ENCODE measurements around the gene ADAMTS8.

Gene ADAMTS8

DNA sequence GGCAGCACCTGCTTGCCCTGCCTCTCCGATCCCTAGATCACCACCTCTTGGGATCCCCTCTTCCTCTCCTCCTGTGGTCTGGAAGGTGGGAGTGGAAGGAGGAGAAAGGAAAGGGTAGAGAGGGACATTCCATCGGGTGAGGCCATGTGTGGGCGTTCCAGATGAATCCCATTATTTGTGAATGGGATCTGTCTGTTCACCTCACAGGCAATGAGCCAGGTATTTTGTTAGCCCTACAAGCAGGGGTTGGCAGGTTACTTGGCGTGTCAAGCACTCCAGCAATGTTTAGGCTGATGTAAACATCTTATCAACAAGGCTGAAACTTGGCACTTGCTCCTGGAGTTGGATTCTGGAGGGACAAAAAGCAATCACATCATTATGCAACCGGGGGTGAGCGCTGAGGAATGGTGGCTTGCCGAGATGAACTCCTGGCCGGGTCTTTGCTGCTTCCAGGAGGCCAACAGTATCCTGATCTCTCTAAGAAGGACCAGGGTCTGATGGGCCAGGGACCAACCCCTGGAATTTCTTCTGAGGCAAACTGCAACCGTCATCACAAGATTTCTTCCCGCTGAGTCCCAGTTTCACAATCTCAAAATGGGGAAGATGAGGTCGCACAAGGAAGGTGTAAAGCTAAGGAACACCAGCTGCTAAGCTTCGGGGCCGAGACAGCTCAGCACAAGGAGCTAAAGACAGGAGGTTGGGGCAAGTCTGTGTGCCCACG lies 7.8 kb downstream of the ADAMTS8 start:
- no peak for DNase-seq (ENCODE audit: low spot score)

DNA sequence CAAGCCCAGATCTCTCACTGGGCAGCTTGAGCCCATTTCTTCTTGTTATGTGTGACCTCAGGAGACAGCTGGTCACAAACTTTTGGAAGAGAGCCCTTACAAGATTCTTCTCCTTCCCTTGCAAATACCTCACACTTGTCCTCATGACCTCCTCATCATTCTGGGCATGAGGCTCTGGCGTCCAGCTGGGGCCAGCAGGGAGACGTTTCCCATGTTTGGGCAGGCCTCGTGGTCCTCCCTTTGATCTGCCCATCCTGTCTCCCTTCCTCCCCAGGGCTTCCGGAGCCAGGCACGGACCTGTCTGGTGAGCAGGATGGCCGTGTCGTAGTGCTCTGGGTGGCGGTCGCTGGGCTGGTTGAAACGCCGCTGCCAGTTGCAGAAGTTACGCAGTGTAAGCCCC lies 9.7 kb downstream of the ADAMTS8 start:
- no peak for DNase-seq (ENCODE audit: low spot score)

DNA sequence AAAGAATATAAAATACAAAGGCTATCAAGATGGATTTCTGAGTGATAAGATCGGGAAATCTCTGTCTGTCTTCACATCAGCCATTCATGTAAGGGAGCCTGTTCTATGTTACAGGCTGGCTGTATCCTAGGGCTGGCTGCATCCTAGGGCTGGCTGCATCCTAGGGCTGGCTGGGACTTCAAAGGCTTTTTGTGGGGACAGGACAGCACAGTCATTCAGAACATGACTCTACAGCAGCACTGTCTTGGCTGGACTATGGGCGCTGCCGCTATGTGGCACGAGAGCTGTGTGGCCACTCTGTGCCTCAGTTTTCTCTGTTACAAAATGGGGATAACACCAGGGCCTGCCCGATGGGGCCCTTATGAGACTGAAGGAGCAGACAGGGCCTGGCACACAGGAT lies 10.2 kb downstream of the ADAMTS8 start:
- DNase-seq (ENCODE audit: low spot score): peak; percentile 75

DNA sequence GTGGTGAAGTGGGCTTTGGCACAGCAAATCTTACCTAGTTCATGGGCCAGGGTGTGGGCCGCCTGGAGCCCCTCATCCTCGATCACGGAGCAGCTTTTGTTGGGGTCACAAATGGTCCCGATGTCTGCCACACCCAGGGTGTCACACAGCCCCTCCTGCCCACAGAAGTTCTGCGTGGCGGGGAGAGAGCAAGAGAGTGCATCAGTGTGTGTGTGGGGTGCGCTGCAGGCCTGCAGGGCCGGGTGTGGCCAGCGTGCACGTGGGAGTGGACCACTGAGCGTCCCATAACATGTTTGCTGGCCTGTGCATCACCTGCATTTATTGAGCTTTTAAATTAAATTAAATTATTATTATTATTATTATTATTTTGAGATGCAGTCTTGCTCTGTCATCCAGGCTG lies 11.5 kb downstream of the ADAMTS8 start:
- no peak for DNase-seq (ENCODE audit: low spot score)

DNA sequence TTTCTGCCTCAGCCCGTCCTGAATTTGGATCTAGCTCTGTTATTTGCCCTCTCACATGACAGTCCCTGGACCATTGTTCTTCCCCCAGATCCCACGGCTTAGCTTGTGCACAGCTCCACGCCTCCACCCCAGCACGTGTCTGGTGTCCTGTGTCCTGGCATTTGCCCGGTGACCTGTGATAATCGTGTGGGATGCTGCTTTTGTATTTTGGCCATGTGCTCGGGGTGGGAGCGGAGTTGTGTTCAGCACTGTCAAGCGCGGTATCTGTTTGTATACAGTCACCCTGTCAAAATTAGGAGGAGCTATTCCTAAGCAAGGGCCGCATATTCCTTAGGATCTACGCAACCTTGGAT lies 11.9 kb downstream of the ADAMTS8 start:
- no peak for DNase-seq (ENCODE audit: low spot score)

DNA sequence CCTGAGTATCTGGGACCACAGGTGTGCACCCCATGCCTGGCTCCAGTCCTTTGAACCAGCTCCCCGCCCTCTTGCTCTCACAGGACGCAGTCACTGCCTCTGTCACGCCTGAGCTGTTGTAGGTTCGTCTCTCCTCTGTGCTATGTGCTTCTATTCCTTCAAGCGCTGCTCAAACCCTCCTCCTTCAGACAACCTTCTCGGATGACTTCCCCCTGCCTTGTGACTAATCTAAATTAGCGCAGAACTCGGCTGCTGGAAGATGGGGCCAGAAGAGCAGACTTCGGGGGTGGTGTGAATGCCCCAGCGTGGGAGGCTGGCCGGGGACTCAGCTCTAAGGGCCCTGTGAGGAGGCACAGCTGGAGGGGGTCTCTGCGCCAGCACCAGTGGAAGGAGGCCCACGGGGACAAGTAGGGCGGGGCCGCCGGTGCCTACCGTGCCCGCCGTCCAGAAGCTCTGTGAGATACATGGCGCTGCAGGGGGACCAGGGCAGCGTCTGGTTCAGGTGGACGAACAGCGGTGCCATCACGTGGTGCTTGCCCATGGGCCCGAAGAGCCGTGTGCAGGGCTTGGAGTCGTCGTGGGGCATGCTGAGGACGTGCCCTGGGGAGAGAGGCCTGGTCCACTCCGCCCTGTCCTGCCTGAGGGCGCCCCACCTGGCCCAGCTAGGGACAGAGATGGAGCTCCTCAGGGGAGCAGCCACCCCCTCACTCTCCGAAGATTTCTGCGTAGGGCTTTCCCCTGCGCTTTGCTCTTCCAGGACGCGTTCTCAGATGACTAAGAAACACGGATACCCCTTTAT lies 12.5 kb downstream of the ADAMTS8 start:
- DNase-seq (ENCODE audit: low spot score): no peak

DNA sequence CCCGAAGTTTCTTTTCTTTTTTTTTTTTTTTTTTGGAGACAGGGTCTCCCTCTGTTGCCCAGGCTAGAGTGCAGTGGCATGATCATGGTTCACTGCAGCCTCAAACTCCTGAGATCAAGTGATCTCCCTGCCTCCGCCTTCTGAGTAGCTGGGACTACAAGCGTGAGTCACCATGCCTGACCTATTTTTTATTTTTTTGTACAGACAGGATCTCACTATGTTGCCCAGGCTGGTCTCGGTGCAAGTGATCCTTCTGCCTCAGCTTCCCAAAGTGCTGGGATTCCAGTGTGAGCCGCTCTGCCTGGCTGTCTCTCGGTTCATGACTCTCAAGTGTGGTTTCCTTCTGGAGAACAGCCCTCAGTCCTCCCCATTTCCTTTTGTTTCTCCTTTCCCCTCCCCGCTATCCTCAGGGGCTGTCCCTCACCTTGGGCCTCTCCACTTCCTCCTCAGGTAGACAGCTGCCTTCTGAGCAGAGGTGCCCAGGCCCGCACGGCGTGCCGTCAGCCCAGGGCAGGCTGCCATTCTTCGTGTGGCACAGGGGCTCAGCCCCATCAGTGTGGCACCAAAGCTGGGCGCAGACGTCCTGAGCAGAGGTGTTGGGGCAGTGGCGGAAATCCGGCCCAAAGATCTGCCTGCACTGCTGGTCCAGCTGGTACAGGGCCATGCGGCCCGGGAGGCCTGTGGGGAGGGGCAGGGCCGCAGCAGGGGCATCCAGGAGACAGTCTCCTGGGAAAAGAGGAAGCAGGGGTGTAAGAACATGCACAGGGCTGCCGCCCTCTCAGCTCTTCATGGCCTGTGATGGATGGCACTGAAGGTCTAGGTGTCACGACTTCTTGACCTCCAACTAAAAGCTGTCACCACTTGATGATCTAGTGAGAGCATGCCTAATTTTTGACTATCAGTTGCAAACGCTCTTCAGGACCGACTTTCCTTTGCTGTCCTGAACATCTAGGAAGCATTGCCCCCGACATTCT lies 14.0 kb downstream of the ADAMTS8 start:
- DNase-seq (ENCODE audit: low spot score): no peak

DNA sequence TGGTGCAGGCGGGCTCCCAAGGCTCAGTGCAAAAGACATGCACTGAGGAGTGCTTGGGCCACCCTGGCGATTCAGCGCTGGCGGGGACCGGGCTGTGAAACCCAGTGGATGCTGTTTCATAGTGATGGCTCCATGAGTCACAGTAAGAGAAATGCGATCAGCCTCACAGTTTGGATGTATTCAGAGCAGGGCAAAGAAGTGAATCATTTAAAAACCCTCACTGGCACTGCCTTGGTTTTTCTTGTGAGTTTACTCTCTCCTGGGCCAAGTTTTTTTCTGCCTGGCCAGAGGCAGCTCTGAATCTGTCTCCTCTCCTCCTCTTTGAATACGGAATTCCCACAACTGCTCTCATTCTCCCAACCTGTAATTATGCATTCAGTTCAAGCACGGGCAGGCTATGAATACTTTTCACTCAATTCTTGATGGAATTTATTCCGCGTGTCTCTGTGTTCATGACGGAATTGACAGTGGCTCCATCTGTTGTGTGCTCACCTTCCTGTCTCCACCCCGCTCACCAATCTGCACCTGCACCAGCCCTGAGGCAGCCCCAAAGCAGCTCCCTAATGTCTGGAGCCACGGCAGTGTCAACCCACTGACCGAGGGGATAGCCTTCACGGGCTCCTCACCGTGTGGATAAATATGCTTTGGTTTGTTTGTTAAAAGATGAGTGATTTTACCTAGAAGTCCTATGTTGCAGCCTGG lies 14.9 kb downstream of the ADAMTS8 start:
- DNase-seq (ENCODE audit: low spot score): no peak

DNA sequence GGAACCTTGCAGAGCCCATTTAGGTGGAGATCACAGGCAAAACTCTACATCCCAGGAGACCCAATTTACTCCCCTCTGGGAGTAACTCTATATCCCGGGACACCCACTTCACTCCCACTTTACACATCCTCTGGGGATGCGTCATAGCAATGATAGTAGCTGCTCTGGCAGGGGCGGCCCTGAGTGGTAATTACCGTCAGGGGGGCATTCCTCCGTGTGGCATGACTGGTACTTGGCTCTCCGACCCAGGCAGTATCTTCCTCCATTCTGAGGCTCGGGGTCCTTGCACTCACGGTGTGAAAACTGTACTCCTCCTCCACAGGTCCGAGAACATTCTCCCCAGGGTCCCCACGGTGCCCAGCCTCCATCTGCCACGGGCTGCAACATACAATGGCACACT lies 17.2 kb downstream of the ADAMTS8 start:
- no peak for DNase-seq (ENCODE audit: low spot score)

DNA sequence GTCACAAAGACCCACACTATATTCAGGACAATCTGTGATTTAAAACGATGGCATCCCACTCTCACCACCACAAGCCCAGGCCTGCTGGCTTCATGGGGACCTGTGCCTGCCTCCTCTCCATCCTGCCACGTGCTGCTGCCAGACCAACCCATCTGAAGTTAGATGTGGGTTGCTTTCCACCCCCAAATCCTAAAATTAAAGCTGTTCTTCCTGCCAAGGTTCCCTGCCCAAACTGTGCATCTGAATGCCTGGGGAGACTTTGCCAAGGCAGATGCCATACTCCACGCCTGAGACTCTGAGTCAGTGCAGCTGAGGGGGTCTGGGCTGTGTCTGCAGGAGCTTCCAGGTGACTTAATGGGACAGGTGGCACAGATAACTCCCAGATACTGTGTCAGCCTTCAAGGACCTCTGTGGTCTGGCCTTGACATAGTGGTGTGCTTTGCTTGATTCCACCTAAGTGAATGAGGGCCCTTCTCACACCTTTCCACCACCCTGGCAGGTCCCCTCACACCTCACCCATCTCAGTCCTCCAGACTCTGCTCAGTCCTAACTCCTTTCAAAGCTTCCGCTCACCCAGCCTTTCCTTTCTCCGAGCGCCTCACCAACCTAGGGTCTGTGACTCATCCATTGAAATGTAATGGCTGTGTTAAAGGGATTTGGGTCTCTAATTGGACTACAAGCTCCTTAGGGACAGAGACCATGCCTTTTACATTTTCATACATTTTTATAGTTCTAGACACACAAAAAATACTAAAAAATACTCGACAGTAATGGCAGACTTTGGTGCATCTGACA lies 18.6 kb downstream of the ADAMTS8 start:
- DNase-seq (ENCODE audit: low spot score): no peak

DNA sequence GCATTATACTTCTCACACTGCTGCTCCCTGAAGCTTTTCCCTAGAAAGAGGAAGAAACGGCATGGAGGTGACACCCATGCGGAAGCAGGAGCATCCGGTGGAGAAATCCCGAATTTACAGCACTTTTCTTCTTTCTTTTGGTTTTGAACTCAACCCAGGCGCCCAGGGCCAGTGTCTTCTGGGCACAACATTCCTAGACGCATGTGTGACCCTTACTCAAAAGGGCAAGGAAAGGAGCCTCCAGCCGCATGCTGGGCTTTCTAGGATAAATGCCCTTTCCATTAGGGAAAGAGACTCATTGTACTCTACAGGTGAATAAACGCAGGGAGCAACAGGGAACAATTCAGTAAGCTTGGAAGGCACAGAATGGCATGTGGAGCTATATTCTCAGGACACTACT lies 19.5 kb downstream of the ADAMTS8 start:
- no peak for DNase-seq (ENCODE audit: low spot score)

DNA sequence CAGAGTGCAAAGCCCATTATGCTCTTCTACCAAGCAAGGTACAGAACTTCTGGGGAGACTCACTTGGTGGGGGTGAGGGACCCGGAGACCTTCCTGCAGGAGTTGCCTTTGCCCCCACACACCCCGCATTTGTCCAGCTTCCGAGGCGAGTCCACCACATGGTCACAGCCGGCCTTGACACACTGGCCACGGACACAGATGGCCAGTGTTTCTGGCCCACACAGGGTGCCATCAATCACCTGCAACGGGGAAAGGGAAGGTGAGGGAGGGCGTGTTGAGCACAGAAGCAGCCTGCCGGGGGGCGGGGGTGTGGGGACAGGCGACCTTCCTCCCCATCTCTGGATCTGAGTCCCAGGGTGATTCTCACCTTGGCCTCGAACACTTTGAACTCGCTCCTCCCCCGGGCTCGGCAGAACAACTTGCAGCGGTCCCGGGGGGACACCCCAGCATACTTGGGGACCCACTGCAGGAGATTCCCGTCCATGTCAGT lies 20.0 kb downstream of the ADAMTS8 start:
- no peak for DNase-seq (ENCODE audit: low spot score)

DNA sequence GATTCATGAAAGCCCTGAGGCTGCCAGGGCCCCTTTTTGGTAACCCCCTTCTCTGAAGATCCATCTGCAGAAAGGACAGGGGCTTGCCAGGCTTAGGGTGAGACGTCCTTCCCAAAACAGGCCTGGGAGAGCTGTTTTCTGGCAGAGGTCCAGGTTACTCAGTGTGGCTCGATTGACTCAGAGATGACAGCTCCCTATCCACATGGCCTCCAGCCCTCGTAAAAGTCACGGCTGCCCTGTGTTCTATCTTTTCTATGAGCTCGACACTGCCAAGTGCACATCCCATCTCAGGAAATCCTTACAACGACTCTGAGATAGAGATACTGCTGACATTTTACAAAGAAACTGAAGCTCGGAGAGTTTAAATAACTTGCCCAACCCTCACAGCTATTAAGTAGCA lies 20.4 kb downstream of the ADAMTS8 start:
- no peak for DNase-seq (ENCODE audit: low spot score)

DNA sequence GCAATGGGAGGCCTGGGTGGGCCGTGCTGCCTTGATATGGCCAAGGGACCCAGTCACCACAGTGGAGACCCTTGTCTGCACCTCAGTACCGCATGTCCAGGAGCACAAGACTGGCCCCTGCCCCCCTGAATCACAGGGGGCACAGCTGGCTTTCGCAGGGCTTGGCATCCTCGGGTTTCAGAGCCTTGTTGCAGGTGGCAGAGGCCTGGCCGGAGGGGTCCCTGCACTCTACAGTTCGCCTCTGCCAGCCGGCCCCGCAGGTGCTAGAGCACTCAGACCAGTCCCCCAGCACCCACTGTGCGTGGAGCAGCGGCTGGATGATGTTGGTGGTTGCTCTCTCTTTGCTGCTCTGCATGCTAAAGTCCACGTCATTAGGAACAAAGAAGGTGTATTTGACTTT lies 23.0 kb downstream of the ADAMTS8 start:
- DNase-seq (ENCODE audit: low spot score): no peak

DNA sequence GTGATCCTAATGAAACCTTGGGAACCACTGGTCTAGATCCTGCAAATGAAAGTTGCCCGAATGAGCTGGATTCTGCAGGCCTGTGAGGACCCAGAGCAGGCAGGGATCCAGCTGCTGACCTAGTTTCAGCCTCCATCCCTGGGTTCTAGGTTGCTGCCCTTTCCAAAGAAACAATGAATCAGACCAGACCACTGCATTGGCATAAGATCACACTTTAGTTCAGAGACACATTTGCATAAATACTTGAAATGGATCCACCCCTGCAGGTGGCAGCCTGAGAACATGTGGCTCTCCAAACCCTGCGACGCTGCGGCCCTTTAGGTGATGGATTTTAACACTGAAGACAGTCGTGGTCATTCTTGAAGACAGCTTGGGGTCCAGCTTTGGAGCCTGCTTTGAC lies 23.7 kb downstream of the ADAMTS8 start:
- DNase-seq (ENCODE audit: low spot score): no peak

DNA sequence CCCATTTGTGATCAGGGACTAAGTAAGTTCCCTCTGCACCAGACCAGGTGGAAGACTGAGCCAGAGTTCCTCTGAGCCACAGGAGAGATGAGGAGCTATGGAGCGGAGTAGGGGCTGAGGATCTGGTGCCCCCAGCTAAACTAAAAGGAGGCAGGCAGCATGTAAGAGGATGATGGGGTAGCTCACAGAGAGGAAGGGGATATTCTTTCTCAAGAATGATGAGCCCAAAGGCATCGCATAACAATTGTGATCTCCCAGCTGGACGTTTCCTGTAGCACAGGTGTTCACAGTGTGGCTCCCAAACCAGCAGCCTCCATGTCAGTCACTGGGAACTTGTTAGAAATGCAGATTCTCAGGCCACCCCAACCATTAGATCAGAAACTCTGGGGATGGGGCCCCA lies 24.4 kb downstream of the ADAMTS8 start:
- DNase-seq (ENCODE audit: low spot score): no peak

DNA sequence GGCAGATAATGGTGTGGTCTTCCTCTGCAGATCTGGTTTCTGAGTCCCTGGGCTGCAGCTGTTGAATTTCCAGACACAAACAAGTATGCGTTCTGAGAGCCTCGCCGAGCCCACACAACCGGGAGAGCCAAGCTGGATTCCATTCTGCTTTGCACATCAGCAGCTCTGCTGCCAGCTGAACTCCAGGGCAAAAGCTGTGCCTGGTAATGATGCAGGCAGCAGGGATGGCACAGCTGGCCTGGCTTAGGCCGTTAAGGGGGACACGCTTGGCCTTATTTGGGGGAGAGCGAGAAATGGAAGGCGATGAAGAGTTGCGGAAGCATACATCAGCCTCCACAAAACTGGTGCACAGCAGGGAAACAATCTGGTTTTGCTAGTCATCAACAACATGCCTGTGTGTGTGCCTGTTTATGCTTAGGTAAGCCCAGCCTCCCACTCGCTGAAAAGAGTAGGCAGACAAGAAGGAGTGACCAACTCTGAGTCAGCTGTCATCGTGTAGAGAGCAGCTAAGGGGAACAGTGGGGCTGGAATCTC lies 25.1 kb downstream of the ADAMTS8 start:
- peak; percentile 75 for DNase-seq (ENCODE audit: low spot score)

DNA sequence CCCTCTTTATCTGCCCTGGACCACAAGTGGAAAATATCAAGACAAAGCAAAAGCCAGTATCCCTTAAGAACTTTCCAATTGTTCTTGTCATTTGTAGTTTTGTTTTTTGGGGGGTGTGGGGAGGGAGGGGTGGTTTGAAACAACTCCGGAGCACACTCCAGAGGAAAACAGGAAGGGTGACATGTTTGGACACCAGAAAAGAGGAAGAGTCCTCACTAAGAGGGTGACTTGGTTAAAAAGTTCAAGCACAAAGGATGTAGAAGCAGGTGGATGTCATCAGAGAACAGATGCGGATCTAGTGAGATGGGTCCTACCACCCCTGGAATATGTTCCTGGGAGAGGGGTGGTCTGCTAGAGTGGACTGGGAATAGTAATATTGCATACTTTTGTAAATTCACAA lies 25.8 kb downstream of the ADAMTS8 start:
- no peak for DNase-seq (ENCODE audit: low spot score)

DNA sequence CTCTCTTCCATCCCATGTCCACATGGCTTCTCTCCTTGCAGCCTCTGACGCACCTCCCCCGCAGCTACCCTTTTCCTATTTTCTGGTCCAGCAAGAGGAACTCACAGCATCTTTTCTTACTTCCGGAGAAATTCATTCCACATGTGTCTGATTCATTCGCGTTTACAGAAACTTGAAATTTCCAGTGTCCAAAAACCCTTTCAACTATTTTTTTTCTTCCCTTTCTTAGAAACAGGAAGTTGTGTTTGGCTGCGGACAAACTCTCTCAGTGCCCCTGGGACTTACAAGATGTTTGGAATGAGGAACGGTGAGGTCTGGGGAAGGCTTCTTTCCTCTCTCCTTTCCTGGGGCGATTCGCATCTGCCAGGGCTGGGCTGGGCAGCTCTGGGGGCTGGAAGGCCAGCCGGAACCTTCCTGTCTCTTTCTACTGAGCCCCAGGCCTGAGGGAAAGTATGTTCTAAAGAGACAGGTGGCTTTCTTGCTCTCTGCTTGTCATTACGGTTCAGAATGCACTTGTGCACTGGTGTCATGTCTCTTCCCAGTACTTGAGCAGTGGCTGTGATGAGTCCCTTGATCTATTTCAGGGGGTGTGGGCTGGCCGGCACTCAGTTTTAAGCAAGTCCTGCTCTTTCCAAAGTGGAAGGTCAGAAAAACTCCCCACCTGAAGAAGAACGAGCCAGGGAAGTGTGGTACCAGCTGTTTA lies 27.5 kb downstream of the ADAMTS8 start:
- DNase-seq (ENCODE audit: low spot score): no peak

DNA sequence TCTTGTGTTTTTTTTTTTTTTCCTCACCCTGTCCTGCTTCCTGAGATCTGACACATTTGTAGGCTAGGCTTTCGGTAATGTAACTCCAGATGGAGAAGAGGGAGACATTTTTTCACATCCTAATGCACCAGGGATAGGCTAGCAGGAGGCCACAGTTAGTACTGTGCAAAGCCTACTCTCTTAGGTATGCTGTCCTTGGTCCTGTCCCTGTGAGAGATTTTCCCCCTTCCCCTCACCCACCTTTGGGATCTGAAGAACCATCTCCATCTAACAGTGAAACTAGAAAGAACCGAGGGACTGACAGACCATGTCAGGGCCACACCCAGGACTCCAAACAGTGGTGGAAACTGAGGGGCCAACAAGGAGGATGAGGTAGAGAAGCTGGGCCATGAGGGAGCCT lies 29.2 kb downstream of the ADAMTS8 start:
- no peak for DNase-seq (ENCODE audit: low spot score)
